NCI-H2171 treated with DMSO at 0.1 percent for 48 hours (cell line): ENCODE results near the gene KRT33B.
"Not testable (repeated sequence)": the region's sequence is repeated elsewhere in the genome, so short reads cannot be mapped to it uniquely, and the experiment has no call there.

ENCODE experiments used
- DNase-seq: peaks from one replicate; lab custom pipeline; 2025; lab: John Stamatoyannopoulos, UW

KRT33B gene

GRCh38 chr17:41347869-41348760, 21.5 kb downstream of the KRT33B start:
- DNase-seq = no peak

- DNase-seq = not testable (repeated sequence)
Measured at GRCh38 chr17:41346421-41346820, 23.2 kb downstream of the KRT33B start.

DNA sequence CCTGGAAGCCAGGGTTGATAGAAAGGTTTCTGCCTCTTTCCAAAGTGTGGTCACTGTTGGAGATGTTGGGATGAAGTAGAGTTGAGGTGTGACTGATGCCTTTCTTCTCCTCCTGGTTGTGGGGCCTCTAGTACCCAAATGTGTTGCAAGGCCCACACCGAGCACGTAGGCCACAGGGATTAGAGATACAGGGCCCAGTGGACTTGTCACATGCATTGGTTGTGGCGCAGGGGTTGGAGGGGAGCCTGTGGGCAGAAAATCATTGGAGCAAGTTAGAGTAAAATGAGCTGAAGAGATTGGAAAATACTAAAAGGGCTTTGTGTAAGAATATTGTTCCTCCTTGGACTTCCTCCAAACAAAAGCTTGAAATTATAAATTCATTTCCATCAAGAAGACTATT, 23.6 kb downstream of the KRT33B start:
- DNase-seq = no peak

DNA sequence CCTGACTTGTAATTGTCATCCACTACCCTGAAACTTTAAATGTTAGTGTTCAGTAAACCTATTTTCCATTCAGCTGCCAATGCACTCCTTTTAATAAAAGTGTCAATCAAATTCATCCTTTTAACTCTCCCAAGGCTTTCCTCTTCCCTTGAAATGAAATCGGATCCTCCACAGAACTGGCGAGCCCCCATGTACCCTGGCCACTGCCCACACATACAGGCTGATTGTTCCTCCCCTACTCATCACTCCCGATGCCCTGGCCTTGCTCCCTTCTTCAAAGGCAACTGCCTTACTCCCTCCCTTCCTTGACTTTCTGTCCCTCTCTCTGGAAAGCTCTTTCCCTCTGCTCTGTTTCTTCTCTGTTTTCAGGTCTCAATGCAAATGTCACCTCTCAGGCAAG, 26.6 kb downstream of the KRT33B start:
- no peak for DNase-seq

- no peak for DNase-seq
Measured at GRCh38 chr17:41340934-41341861, 28.4 kb downstream of the KRT33B start.

- DNase-seq = no peak
Measured at GRCh38 chr17:41340494-41340893, 29.1 kb downstream of the KRT33B start.

DNA sequence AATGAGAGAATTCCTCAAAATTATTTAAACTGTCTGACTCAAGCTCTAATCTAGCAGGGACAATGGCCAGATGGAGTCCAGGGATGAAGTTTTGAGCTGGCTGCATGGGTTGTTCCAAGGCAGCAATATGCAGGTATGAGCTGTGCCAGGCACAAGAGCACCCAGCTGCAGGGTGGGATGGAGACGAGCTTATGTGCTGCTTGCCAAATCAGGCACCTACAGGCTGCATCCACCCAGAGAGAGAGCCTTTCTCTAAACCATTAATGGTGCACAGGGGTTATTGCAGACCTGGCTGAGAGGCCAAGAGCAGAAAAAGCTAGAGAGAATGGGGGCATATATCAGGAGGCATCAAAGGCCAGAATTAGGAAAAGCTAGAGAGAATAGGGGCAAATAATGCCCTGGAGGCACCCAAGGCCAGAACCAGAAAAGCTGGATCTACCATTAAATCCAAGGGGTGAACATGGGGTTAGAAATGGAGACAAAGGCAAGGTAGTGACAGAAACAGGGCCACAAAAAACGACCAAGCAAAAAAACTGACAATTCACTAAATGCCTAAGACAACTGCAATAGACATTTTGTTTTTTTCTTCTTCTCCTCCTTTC, 29.9 kb downstream of the KRT33B start:
- DNase-seq = no peak

DNA sequence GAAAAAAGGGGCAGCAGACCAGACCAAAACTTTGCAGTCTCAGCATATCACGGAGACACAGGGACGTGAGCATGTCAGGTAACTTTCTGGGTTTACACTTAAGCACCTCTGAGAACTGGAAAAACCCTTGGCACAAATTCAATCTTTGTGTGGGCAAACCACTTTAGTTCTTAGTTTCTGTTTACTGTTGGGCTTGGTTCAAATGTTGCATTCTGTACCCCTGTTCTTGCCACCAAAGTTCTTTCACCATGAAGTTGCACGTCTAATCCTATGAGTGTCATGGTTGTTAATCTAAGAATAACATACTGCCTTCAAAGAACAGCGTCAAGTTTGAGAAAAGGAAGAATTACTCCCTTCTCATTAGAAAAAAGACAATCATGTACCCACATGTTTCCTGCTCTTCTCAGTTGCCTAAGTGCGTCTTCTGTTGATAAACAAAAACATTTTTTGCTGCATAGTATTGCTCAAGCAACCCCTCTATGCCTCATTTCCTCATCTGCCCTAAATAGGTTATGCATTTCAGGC, 30.6 kb downstream of the KRT33B start:
- DNase-seq = no peak

DNA sequence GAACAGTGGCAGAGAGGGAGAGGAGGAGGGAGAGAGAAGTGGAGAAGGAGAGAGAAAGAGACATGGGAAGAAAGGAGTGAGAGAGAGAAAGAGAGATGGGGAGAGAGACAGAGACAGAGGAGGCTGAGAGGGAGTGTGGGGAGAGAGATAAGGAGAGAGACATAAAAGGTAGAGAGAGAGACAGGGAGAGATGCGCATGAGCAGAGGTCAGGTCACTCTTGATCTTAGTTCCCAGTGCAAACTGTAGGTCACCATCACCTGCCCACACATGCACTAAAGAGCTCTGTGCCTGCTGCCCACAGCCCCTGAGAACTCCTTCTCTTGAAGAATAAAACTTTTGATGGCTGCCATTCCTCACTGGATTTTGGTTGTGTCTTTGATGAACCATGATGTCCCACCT, 33.9 kb downstream of the KRT33B start:
- DNase-seq = no peak

DNA sequence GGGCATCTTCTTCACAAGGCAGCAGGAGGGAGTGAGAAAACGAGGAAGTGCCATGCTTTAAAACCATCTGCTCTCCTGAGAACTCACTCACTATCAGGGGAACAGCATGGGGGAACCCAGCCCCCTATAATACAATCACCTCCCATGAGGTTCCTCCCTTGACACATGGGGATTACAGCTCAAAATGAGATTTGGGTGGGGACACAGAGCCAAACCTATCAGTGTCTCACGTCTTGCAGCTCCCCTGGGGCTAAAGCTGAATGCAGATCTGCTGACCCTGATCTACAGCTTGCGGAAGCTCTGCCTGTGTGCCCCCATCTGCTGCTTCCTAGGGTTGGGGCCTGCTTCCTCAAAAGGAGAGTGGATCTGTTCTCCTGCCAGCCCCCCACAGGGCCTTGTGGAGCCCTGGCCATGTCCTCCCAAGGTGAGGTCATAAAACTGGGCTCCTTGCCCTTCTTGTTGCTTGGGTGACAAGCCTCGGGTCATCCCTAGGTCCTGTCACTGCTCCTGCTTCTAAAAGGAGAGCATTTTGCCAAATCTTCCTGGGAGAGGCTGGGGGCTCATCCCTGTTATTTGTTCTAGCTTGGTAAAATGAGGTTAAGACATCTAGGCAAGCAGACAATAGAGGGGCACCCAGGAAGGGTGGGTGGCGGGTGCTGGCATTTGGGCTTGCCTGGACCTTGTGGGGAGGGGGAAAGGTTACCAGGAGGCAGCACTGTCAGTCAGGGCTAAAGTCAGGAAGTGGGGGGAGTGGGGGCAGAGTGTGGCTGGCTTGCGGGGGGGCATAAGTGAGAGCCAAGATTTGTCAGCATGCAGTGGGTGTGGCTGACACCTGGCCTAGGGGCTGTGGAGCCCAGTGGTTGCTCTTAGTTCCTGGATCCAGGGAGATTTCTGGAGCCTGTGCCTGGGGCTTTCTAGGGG, 35.0 kb downstream of the KRT33B start:
- DNase-seq = no peak

DNA sequence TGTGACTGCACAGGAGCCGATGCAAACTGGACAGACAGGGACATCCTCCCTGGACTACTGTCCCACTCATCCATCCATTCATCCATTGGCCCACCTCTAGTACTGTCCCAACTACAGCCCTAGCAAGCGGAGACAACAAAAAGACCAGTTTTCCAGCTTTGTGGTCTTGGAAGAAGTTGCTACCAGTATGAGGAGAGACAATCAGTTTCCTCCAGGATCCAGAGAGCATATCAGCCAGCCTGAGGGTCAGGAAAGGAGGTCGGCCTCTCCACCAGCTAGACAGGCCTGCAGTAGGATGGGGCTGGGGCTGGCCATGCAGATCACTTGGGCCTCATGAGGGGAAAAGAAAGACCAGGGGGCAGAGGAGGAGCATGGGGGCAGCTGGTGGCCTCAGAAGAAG, 35.8 kb downstream of the KRT33B start:
- no peak for DNase-seq

GRCh38 chr17:41333098-41333497, 36.5 kb downstream of the KRT33B start:
- no peak for DNase-seq

GRCh38 chr17:41332239-41332638, 37.4 kb downstream of the KRT33B start:
- DNase-seq = no peak

DNA sequence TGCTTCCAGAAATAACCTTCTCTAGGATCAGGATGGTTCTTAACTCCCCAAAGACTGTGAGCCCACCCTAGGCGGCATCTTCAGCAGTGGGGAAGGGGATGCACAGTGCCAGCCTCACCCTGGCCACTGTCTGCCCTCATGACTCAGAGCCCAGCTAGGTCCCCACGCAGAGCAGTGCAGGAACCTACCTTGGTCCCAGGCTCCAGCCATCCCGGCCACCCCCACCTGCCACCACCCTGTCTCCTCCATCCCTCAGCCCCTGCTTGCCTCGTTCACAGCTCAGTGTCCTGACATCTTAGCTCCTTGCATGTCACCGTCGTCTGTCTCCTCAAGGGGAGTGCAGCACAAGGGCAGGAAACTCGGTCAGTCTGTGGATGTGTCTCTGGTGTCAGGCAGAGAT, 38.0 kb downstream of the KRT33B start:
- no peak for DNase-seq

- DNase-seq = no peak
Measured at GRCh38 chr17:41329279-41329948, 40.2 kb downstream of the KRT33B start.

GRCh38 chr17:41328207-41328606, 41.4 kb downstream of the KRT33B start:
- DNase-seq = no peak

- DNase-seq = no peak
Measured at GRCh38 chr17:41327411-41328120, 42.0 kb downstream of the KRT33B start.

DNA sequence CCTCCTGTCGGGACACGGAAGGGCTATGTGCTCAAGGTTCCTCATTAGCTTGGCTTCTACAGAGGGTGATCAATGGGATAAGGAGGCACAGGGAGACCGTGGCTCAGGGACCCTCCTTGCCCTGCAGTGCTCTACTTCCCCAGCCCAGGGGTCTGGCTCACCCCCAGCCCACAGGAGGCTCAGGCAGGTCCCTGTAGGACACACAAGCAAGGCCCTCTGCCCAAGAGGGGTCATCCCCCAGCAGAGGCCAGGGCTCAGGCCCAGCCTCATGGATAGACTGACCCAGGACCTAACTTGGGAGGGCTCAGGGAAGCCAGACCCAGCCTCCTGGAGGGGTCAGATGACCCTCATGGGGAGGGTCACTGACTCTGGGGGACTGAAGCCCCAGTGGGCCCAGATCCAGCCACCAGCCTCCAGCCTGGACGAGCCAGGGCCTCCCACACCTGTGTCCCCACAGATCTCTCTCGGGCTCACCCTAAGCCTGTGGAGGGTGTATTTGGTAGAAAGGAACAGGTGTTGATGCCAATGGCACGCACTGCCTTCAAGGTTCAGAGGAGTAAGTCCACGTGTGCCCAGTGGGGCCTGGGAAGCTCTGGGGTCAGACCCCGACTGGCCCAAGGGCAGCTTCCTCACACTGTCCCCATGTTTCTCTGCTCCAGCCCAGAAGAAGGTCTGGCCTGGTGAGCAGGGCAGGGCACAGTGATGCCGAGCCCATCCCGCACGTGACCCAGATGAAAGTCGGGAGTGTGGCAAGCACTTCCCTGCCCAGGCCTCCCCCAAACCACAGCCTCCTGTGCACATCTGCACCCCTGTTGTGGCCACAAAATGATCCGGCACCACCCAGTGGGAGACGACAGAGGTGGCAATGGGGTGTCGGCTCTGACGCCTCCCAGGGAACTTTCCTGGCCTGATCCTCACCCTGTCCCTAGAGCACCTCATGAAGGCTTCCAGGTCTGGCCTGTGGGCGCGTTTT, 43.2 kb downstream of the KRT33B start:
- DNase-seq = no peak

GRCh38 chr17:41325611-41326010, 44.0 kb downstream of the KRT33B start:
- DNase-seq = no peak
